Measurements from ENCODE around the gene DNAJB6. TPM values are rescaled to one million over a fixed set of nuclear protein-coding genes. Genes with fewer than 3 reads are reported as not detected.

DNAJB6 gene
- total and polyA plus RNA-seq, 2 of the 4 experiments (the other 2 are of a cell fraction) = 93.4 to 165 TPM

DNA sequence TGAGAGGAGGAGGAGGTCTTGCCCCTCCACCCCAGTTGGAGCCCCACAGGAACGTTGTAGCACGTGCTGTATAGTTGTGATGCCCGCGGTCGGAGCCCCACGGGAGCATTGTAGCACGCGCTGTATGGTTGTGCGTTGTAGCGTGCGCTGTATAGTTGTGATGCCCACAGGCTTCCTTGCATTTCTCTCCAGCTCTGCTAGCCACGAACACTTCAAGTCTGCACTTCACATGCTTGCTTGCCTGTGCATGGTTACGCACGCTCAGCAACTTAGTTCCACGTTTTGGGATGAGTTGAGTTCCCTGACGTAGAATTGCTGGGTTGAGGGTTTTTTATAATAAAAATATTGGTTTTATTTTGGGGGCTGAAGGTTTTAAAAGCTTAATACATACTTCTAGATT lies 41.6 kb downstream of the DNAJB6 start:
- H4K20me1 ChIP-seq (ENCODE audit: insufficient read depth, low read length) = peaks cover 90% of the 10 kb centered on the region
- TF ChIP-seq, protein P1, sequence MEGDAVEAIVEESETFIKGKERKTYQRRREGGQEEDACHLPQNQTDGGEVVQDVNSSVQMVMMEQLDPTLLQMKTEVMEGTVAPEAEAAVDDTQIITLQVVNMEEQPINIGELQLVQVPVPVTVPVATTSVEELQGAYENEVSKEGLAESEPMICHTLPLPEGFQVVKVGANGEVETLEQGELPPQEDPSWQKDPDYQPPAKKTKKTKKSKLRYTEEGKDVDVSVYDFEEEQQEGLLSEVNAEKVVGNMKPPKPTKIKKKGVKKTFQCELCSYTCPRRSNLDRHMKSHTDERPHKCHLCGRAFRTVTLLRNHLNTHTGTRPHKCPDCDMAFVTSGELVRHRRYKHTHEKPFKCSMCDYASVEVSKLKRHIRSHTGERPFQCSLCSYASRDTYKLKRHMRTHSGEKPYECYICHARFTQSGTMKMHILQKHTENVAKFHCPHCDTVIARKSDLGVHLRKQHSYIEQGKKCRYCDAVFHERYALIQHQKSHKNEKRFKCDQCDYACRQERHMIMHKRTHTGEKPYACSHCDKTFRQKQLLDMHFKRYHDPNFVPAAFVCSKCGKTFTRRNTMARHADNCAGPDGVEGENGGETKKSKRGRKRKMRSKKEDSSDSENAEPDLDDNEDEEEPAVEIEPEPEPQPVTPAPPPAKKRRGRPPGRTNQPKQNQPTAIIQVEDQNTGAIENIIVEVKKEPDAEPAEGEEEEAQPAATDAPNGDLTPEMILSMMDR (conservative IDR thresholded peaks at IDR 0.05; ENCODE audit: low read depth, low read length) = no peak
- peak; percentile 33 for TF ChIP-seq MAFK (IDR thresholded peaks at IDR 0.05; ENCODE audit: low read depth, low read length)
- no peak for TF ChIP-seq MAZ (IDR thresholded peaks at IDR 0.05; ENCODE audit: borderline replicate concordance, low read depth, low read length)
- TF ChIP-seq BHLHE40 (IDR thresholded peaks at IDR 0.05; ENCODE audit: low read depth, low read length) = no peak
- TF ChIP-seq FOS (IDR thresholded peaks at IDR 0.05; ENCODE audit: low read depth, low read length) = no peak
- TF ChIP-seq RFX5 (IDR thresholded peaks at IDR 0.05; ENCODE audit: low read depth, low read length) = no peak
- in situ Hi-C loops (cut with MboI; ENCODE audit: low sequenced_read_pairs) = loop anchor here (25.0 kb wide), 1 partner anchor 416 kb away; no protein-coding TSS in a partner anchor

More for the DNA sequence above, 41.6 kb downstream of the DNAJB6 start:
- WGBS, 2 experiments (ENCODE audit: extremely low coverage in 2 of 2, insufficient read length in 1 of 2) = 96% methylated on average over 8 of the region's 16 CpGs; no CpG with 5 or more reads in 1 of the 2 experiments
- Histone ChIP-seq H2AK9ac (replicated peaks; ENCODE audit: low read depth, low read length, poor library complexity) (no peak overlapping the region), H2BK5ac (ENCODE audit: low read depth, low read length, poor library complexity, severe bottlenecking) (no peak overlapping the region), H3K4me1 (ENCODE audit: control insufficient read depth, insufficient read depth, low read length) (peaks cover 4% of the 10 kb centered on the region; the same call in 1 of the 2 replicates), H4K91ac (ENCODE audit: insufficient read depth, low read depth, low read length) (no peak overlapping the region), H2AFZ (replicated peaks; ENCODE audit: low read length, poor library complexity) (no peak overlapping the region), H4K8ac (ENCODE audit: low read depth in 2 of 2, low read length in 2 of 2) (no peak overlapping the region), H3K18ac (ENCODE audit: low read depth, low read length) (no peak overlapping the region), H3K4me3 (ENCODE audit: insufficient read depth, low read depth, low read length) (no peak overlapping the region), H3K4me2 (ENCODE audit: low read depth, low read length) (no peak overlapping the region), H2BK120ac (ENCODE audit: low read depth, low read length) (no peak overlapping the region), H3K4ac (ENCODE audit: low read depth, low read length) (no peak overlapping the region), H2AK5ac (ENCODE audit: low read depth, low read length) (no peak overlapping the region), H3K27ac (ENCODE audit: insufficient read depth, low read length) (no peak overlapping the region), H4K5ac (ENCODE audit: low read depth, low read length) (no peak overlapping the region), H3K27me3 (ENCODE audit: control insufficient read depth, insufficient read depth, low read length) (no peaks in the 10 kb centered on the region), H3K14ac (replicated peaks; ENCODE audit: low read depth, low read length) (no peak overlapping the region), H3K36me3 (ENCODE audit: control insufficient read depth, insufficient read depth, low read length) (peaks cover 36% of the 10 kb centered on the region), H3K9me3 (ENCODE audit: control insufficient read depth, insufficient read depth, low read length) (no peaks in the 10 kb centered on the region), H2BK15ac (ENCODE audit: low read depth, low read length) (no peak overlapping the region), H3K23ac (ENCODE audit: low read depth, low read length) (no peak overlapping the region), H3K9ac (ENCODE audit: low read depth, low read length) (no peak overlapping the region), H3K79me1 (ENCODE audit: low read depth in 1 of 2, low read length in 2 of 2) (peaks cover 32 to 85% of the 10 kb centered on the region in 2 experiments), H3K9me1 (ENCODE audit: insufficient read depth, low read length) (peaks cover 35% of the 10 kb centered on the region), H3K56ac (ENCODE audit: extremely low read depth, insufficient read depth, low read length) (no peak overlapping the region), H2BK20ac (ENCODE audit: low read depth, low read length) (no peak overlapping the region)
- intact Hi-C loops (cut with micrococcal nuclease) (loop anchor here (10.0 kb wide), 1 partner anchor 414 kb away; no protein-coding TSS in a partner anchor), dilution Hi-C loops (cut with HindIII; ENCODE audit: low sequenced_read_pairs, unreplicated experiment) (no loop called here)
- no TSS peak for BruUV-seq (replicated peaks)
- CTCF ChIA-PET = interaction anchor here (1.1 to 1.4 kb wide), 2 partner anchors 8 to 14 kb away, joined by 3 to 4 read pairs; no protein-coding TSS in a partner anchor
- no peak for DNase-seq
- no peak for ATAC-seq (ENCODE audit: low read depth)
- POLR2A ChIA-PET (ENCODE audit: unreplicated experiment) = no interaction called here

All from IMR-90 (cell line).